ENCODE data around the gene KCNH3. TPM values are rescaled to one million over a fixed set of nuclear protein-coding genes. Genes with fewer than 3 reads are reported as not detected.

The KCNH3 gene
- total RNA-seq, 6 experiments from 2014 or later = 0.09 to 0.25 (median 0.16) TPM; not detected in 3

- TF ChIP-seq, protein P1, sequence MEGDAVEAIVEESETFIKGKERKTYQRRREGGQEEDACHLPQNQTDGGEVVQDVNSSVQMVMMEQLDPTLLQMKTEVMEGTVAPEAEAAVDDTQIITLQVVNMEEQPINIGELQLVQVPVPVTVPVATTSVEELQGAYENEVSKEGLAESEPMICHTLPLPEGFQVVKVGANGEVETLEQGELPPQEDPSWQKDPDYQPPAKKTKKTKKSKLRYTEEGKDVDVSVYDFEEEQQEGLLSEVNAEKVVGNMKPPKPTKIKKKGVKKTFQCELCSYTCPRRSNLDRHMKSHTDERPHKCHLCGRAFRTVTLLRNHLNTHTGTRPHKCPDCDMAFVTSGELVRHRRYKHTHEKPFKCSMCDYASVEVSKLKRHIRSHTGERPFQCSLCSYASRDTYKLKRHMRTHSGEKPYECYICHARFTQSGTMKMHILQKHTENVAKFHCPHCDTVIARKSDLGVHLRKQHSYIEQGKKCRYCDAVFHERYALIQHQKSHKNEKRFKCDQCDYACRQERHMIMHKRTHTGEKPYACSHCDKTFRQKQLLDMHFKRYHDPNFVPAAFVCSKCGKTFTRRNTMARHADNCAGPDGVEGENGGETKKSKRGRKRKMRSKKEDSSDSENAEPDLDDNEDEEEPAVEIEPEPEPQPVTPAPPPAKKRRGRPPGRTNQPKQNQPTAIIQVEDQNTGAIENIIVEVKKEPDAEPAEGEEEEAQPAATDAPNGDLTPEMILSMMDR (IDR thresholded peaks at IDR 0.05) = no peak
- TF ChIP-seq POLR2A (IDR thresholded peaks at IDR 0.05) = no peak
- no peak for DNase-seq
These were observed 26.3 kb upstream of the KCNH3 start for GRCh38 chr12:49512546-49512945.

GRCh38 chr12:49515266-49515665 is 23.6 kb upstream of the KCNH3 start:
- TF ChIP-seq POLR2A (IDR thresholded peaks at IDR 0.05) = no peak
- DNase-seq (peak in 1 of 3 donors; percentile 34), ATAC-seq (peak in 3 of 4 donors; percentile 19 to 90 (median 42))
- intact Hi-C loops (cut with DNase I) = loop anchor here (10.0 kb wide), 3 partner anchors 150 to 180 kb away; partner anchors contain the start of genes C1QL4 (in 1 of the 2) and SPATS2 (in 1 of the 2)
- Histone ChIP-seq H3K27ac (no peak overlapping the region), H3K4me1 (no peaks in the 10 kb centered on the region), H3K36me3 (no peaks in the 10 kb centered on the region), H3K4me3 (no peak overlapping the region), H3K27me3 (no peaks in the 10 kb centered on the region), H3K9me3 (no peaks in the 10 kb centered on the region)
- 29% methylated on average over 5 of the region's 5 CpGs for WGBS (ENCODE audit: insufficient coverage, low coverage, low lambda C conversion rate, missing lambda C conversion rate)

More at GRCh38 chr12:49512546-49512945, 26.3 kb upstream of the KCNH3 start:
- Histone ChIP-seq H3K36me3 (no peaks in the 10 kb centered on the region), H3K4me3 (no peak overlapping the region), H3K27ac (no peak overlapping the region), H3K4me1 (no peaks in the 10 kb centered on the region), H3K27me3 (no peaks in the 10 kb centered on the region), H3K9me3 (no peaks in the 10 kb centered on the region)
- intact Hi-C loops (cut with DNase I) = loop anchor here (10.0 kb wide), 3 partner anchors 148 to 178 kb away; partner anchors contain the start of genes C1QL4 (in 1 of the 2) and SPATS2 (in 1 of the 2)
- ATAC-seq = no peak
- 92% methylated on average over 1 of the region's 1 CpG for WGBS (ENCODE audit: insufficient coverage, low coverage, low lambda C conversion rate, missing lambda C conversion rate)

- DNase-seq (no peak), ATAC-seq (no peak)
- no peak for TF ChIP-seq POLR2A (IDR thresholded peaks at IDR 0.05)
- TF ChIP-seq, protein P1 (IDR thresholded peaks at IDR 0.05) = no peak
- Histone ChIP-seq H3K36me3 (no peaks in the 10 kb centered on the region), H3K4me3 (no peak overlapping the region), H3K27me3 (no peaks in the 10 kb centered on the region), H3K27ac (no peak overlapping the region), H3K4me1 (no peaks in the 10 kb centered on the region), H3K9me3 (no peaks in the 10 kb centered on the region)
- intact Hi-C loops (cut with DNase I) = loop anchor here (10.0 kb wide), 3 partner anchors 154 to 184 kb away; partner anchors contain the start of genes C1QL4 (in 1 of the 2) and SPATS2 (in 1 of the 2)
- 92% methylated on average over 2 of the region's 2 CpGs for WGBS (ENCODE audit: insufficient coverage, low coverage, low lambda C conversion rate, missing lambda C conversion rate)
These were observed 19.8 kb upstream of the KCNH3 start for GRCh38 chr12:49518914-49519573.

DNA sequence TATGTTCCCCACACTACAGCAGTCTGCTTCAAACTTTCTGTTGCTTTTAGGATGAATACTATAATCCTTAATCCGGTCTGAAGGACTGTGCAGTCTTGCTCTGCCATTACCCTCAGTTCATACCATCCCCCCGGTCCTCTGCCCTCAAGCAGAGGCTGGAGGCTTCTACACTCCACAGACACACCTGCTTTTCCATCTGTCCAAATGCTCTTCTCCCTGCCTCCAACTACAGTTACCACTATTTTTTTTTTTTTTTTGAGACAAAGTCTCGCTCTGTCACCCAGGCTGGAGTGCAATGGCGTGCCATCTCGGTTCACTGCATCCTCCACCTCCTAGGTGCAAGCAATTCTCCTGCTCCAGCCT is 19.3 kb upstream of the KCNH3 start:
- no peak overlapping the region for H3K27ac ChIP-seq
- peaks cover 0 to 1% (median 0%) of the 10 kb centered on the region in 4 donors for H3K36me3 ChIP-seq
- DNase-seq = no peak
- no peak for ATAC-seq
- intact Hi-C loops (cut with DNase I) = loop anchor here (10.0 kb wide), 3 partner anchors 155 to 185 kb away; partner anchors contain the start of genes C1QL4 (in 1 of the 2) and SPATS2 (in 1 of the 2)
- no peaks in the 10 kb centered on the region for H3K27me3 ChIP-seq
- H3K9me3 ChIP-seq = no peaks in the 10 kb centered on the region
- WGBS (ENCODE audit: insufficient coverage, low coverage, low lambda C conversion rate, missing lambda C conversion rate) = 98% methylated on average over 5 of the region's 5 CpGs
- H3K4me1 ChIP-seq = no peaks in the 10 kb centered on the region
- TF ChIP-seq, protein P1 (IDR thresholded peaks at IDR 0.05) = no peak
- no peak for TF ChIP-seq POLR2A (IDR thresholded peaks at IDR 0.05)
- H3K4me3 ChIP-seq = no peak overlapping the region

DNA sequence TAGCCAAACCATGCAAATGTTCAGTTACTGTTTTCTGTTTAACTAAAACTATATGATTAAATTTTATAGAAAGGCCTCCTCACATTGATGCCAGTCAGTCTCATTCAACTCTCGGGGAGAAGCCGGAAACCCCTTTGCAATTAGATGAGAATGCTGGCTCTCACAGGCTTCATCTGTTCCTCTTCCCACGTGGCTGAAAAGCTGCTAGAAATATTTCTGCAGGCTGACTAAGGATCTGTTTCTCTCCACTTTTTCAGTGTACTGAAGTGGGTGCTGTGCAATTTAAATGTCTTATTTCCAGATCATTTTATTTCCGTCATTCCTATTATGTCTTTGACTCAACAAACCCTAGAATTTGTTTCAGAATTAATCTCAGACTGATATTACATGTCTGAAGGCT is 17.4 kb upstream of the KCNH3 start:
- Histone ChIP-seq H3K27ac (no peak overlapping the region), H3K4me3 (no peak overlapping the region), H3K36me3 (peaks cover 0 to 8% (median 2%) of the 10 kb centered on the region in 4 donors), H3K4me1 (no peaks in the 10 kb centered on the region), H3K9me3 (no peaks in the 10 kb centered on the region), H3K27me3 (no peaks in the 10 kb centered on the region)
- no peak for DNase-seq
- intact Hi-C loops (cut with DNase I) = no loop called here
- no peak for ATAC-seq
- TF ChIP-seq, protein P1 (IDR thresholded peaks at IDR 0.05) = no peak
- no peak for TF ChIP-seq POLR2A (IDR thresholded peaks at IDR 0.05)
- WGBS (ENCODE audit: insufficient coverage, low coverage, low lambda C conversion rate, missing lambda C conversion rate) = 85% methylated on average over 4 of the region's 4 CpGs

Data from right lobe of liver (tissue), 6 donors.